GM18909 (cell line): ENCODE results near the gene TMTC4.
"Not testable (repeated sequence)": the region's sequence is repeated elsewhere in the genome, so short reads cannot be mapped to it uniquely, and the experiment has no call there.

Source experiments
- ATAC-seq: cut with Tn5 transposase; IDR thresholded peaks from one replicate; pipeline ENCODE4 v1.9.1; 2021; ENCODE audit warnings: mild to moderate bottlenecking; ENCODE audit not compliant: unreplicated experiment, poor library complexity

Gene TMTC4

DNA sequence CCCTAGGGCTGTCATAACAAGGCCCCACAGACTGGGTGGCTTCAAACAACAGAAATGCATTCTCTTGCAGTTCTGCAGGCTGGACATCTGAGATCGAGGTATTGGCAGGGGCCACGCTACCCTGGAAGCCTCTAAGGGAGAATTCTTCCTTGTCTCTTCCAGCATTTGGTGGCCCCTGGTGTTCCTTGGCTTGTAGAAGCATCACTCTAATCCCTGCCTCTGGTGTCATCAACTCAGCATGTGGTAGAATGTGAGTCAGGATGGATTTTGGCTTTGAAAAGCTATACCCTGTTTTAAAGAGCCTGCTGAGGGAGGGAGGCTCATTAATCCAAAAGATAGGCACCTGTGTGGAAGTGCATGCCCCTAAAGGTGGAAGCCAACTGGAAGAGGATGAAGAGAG lies 78.1 kb downstream of the TMTC4 start:
- ATAC-seq, result no peak

DNA sequence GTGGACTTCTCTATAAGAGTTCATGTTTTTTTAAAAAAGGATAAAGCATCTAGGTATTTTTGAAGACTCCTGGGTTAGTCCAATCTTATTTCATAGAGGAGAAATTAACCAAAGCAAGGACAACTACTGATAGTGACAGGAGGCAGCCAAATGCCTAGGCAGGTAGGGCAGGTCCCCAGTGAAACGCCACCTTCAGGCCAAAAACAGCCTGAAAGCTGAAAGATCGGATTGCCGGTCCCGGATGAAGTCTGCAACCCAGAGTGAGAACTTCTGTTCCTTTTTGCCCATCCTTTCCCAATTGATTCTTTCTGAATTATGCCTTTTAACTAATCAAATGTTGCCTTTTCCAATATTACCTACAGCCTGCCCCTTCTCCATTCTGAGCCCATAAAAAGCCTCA lies 79.9 kb downstream of the TMTC4 start:
- no peak for ATAC-seq

GRCh38 chr13:100594255-100594654 lies 80.3 kb downstream of the TMTC4 start:
- no peak for ATAC-seq

GRCh38 chr13:100589178-100589725 lies 85.3 kb downstream of the TMTC4 start:
- ATAC-seq, result no peak

GRCh38 chr13:100588331-100589177 lies 86.0 kb downstream of the TMTC4 start, which contains the start of gene GGACT:
Gene GGACT, minus strand, starts transcription at chr13:100588789. Its CDS starts 56,198 bp downstream, at chr13:100532591.
- ATAC-seq, result peak; percentile 98

GRCh38 chr13:100584896-100585295 lies 89.7 kb downstream of the TMTC4 start:
- no peak for ATAC-seq

GRCh38 chr13:100581504-100581903 lies 93.1 kb downstream of the TMTC4 start:
- no peak for ATAC-seq

DNA sequence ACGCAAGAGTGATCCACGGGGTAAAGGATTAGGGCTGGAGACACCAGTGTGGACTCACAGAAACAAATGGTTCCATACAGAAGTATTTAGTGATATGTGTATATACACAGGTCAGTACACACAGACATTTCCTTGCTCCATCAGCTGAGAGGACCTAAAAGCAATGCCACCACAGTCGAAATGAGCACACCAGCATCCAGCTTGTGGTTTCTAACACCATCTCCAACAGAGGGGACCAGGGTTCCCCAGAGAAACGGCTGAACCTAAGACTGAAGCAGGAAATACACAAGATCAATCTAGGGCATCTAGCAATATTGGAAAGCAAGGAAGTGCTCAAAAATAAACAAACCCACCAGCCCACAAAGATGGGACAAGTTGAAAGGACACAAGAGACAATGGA lies 93.6 kb downstream of the TMTC4 start:
- no peak for ATAC-seq

GRCh38 chr13:100580045-100580444 lies 94.5 kb downstream of the TMTC4 start:
- no peak for ATAC-seq

GRCh38 chr13:100577239-100577638 lies 97.4 kb downstream of the TMTC4 start:
- ATAC-seq, result not testable (repeated sequence)

DNA sequence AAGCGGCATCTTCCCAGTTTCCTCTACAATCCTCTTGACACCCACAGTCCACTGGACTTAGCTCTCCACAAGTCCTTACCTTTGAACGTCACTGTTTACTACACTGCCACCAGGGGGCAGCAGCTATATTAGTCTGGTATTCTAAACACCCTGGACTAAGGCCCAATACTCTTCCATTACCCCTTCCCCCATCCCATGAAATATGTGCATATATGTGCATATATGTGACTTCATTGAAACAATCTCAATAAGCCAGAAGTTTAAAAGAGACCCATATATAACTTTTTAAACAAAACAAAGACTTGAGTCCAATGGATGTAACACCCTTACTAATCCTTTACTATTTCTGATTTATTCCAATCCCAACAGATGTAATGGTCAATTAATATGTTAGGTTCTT lies 101.5 kb downstream of the TMTC4 start:
- ATAC-seq, result peak; percentile 97

DNA sequence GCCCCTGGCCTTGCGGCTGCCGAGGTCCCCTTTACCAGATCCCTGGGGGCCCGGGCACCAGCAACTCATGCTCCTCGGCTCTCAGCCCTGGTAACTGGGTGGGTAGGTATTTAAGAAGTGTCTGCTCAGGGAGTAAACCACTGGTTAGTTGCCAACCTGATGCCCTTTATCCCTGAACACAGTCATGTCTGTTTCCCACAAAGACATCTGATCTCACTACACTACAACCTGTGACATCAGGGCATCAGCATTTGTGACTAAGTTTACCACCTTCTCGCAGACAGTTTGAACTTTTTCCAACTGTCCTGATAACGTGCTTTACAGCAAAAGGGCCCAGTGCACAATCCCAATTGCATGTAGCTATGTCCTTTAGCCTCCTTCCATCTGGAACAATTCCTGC lies 108.1 kb downstream of the TMTC4 start:
- no peak for ATAC-seq

GRCh38 chr13:100565286-100565685 lies 109.3 kb downstream of the TMTC4 start:
- no peak for ATAC-seq

DNA sequence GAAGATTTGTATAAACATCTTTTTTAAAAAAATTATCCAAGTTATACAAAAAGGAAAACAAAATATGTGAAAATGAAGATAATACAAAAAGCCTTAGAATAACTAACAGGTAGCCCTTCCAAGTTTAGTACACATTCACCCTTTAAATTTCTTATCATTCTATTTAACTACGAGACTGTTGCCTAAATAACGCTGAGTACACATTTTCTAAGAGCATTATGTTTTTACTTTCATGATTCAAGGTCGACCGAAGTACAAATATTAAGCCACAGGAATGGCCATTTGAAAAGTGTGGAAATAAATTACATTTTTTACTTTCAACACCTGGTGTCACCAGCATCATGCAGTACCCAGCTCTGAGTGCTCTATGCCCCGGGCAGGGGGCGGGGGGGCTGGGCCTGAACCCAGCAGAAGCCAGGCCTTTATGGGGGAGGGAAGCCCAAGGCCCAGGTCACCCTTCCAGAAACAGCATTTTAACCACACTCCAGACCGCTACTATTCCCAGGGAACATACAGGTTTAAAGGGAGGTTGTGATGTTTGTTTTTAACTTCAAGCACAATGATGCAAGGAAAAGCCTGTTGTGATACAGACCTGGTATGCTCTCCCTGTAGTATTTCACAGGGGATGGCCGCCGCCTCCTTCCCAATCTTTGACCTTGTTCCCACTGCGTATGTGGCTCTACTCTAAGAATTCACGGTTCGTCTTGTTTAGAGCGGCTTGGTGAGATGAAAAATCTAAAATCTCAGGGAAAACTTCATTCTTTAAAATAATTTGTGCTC lies 110.0 kb downstream of the TMTC4 start:
- no peak for ATAC-seq

DNA sequence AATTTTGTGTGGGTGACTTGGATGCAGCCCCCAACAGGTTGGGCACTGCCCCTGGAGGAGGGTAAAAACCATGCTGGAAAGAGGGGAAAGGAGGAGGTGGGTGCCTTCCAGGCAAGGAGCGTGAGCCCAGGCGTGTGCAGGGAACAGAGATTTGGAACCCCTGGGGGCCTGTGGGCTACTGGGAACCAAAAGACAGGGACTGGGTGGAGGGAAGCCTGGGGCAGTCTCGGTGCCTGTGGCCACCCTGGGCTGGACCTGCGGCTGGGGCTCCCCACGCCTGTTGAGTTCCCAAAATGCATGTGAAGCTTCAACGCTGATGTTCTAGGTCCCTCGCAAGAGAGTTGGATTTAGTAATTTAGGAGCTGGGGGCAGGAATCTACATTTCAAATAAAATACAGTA lies 110.8 kb downstream of the TMTC4 start:
- ATAC-seq, result no peak

- no peak for ATAC-seq
Observed at GRCh38 chr13:100561599-100562204, 112.9 kb downstream of the TMTC4 start.

DNA sequence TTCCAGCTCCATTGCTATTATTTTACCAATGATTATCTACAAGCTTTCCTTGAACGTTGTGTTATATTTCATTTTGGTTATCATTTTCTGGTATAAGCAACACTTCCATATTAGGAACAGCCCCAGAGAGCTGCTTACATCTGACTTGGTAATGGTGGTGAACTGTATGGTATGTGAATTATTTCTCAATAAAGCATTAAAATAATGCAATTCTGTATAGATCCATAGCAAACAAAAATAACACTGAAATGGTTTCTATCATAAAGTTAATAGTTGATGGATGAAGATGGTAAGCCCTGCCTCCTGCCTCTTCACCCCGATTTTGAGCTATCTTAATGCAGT lies 113.5 kb downstream of the TMTC4 start:
- ATAC-seq, result no peak

GRCh38 chr13:100560498-100561157 lies 114.0 kb downstream of the TMTC4 start:
- ATAC-seq, result no peak

DNA sequence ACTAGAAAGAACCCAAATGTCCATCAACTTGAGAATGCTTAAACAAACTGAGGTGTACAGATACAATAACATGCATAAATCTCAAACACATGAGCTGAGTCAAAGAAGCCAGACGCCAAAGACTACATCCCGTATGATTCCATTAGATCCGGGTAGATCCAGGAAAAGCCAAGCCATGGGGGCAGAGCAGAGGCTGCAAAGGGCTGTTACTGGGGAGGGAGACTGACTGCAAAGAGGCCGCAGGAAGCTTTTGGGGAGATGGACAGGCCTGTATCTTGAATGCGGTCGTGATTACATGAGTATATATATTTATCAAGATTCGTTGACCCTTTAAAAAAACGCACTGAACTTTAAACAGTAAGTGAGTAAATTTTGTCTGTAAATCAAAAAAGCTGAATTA lies 114.7 kb downstream of the TMTC4 start:
- no peak for ATAC-seq
